ENCODE data around the gene MED19. TPM values are rescaled to one million over a fixed set of nuclear protein-coding genes. Genes with fewer than 3 reads are reported as not detected.
A peak's percentile ranks its signal among the peaks of the same experiment; 100 is the strongest.

Gene MED19
- total RNA-seq, 2 experiments from 2014 or later: 11.1 to 17.5 TPM

DNA sequence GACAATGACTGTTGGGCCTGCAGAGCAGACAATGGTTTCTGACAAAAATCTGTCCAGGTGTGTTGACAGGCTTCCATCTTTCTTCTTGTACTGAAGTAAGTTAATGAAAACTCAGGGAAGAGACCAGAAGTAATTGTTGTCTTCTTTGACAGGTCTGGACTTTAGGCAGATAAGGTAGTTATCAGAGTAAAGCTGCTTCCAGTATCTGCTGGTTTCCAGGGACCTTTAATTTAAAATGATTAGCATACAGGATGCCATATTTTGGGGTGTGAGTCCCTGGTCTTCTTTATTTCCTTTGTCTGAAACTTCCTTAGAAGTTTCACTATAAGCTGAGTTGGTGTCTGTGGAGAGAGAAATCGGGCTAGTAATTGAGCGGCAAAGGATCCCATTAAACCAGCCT, 1.8 kb upstream of the MED19 start:
- Histone ChIP-seq H3K36me3 (ENCODE audit: insufficient read depth, low read length) (peaks cover 41% of the 10 kb centered on the region), H3K9me3 (ENCODE audit: low read length) (no peaks in the 10 kb centered on the region), H3K4me1 (ENCODE audit: insufficient read depth, low read length, poor library complexity, severe bottlenecking) (peaks cover 28% of the 10 kb centered on the region), H3K9me2 (ENCODE audit: insufficient read depth, low read length) (no peaks in the 10 kb centered on the region), H3K4me2 (ENCODE audit: low read length) (peak overlapping the region; percentile 93), H4K20me1 (ENCODE audit: insufficient read depth, low read length) (peaks cover 3% of the 10 kb centered on the region; the same call in 1 of the 2 replicates), H2AFZ (ENCODE audit: low read length) (no peak overlapping the region), H3K4me3 (ENCODE audit: low read depth, low read length, poor library complexity, severe bottlenecking) (peak overlapping the region; percentile 89), H3K79me2 (ENCODE audit: insufficient read depth, low read depth, low read length) (peaks cover 59% of the 10 kb centered on the region), H3K27ac (ENCODE audit: low read depth, low read length, poor library complexity, severe bottlenecking) (peak overlapping the region; percentile 82)
- ChIA-PET CTCF (ENCODE audit: unreplicated experiment) (no interaction called here), POLR2A (interaction anchor here (0.8 to 2.0 kb wide), 8 partner anchors 10 to 30 kb away, joined by 3 to 8 read pairs (median 4); no protein-coding TSS in a partner anchor)
- no TSS peak for BruUV-seq (replicated peaks)
- TF ChIP-seq EZH2phosphoT487 (IDR thresholded peaks at IDR 0.05; ENCODE audit: borderline replicate concordance, low read depth, low read length): no peak
- TF ChIP-seq, protein P1, sequence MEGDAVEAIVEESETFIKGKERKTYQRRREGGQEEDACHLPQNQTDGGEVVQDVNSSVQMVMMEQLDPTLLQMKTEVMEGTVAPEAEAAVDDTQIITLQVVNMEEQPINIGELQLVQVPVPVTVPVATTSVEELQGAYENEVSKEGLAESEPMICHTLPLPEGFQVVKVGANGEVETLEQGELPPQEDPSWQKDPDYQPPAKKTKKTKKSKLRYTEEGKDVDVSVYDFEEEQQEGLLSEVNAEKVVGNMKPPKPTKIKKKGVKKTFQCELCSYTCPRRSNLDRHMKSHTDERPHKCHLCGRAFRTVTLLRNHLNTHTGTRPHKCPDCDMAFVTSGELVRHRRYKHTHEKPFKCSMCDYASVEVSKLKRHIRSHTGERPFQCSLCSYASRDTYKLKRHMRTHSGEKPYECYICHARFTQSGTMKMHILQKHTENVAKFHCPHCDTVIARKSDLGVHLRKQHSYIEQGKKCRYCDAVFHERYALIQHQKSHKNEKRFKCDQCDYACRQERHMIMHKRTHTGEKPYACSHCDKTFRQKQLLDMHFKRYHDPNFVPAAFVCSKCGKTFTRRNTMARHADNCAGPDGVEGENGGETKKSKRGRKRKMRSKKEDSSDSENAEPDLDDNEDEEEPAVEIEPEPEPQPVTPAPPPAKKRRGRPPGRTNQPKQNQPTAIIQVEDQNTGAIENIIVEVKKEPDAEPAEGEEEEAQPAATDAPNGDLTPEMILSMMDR (conservative IDR thresholded peaks at IDR 0.05; ENCODE audit: low read length): no peak
- intact Hi-C loops (cut with micrococcal nuclease; ENCODE audit: unreplicated experiment): no loop called here
- DNase-seq (ENCODE audit: low spot score): no peak

DNA sequence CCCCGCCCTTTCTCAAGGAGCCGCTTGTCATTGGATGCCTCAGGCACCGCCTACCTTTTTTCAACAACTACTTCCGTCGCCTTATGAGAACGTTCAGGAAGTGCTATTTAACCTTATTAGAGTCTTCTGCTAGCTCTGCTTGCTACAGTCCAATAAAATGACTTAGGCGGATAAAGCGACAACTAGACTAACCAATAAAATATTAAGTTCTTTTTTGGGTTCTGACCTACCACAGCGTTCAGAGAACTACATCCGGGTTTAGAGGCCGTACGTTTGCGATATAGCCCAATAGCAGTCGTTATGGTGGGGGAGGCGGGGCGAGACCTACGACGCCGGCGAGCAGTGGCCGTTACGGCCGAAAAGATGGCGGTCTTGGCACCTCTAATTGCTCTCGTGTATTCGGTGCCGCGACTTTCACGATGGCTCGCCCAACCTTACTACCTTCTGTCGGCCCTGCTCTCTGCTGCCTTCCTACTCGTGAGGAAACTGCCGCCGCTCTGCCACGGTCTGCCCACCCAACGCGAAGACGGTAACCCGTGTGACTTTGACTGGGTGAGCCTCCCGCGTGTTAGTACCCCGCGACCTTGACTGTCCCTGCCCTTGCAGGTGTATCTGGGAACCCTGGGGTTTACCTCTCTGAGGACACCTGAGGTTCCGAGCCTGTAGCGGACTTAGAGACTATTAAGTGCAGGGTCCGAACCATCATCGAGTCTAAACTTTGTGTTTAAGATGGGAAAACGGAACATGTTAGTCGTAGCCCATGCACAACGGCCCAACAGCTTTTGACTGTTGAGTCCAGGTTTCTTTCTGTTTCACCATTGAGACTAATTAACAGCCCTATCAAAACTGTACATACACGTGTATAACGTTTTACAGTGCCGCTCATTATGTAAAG, 488 bp upstream of the MED19 start, which contains the start of gene TMX2:
TMX2 (plus strand) TSS at position 338 of the 895 bp plus-strand sequence; CDS start at position 364, 26 bp downstream.
- Histone ChIP-seq H2AFZ (ENCODE audit: low read length) (peak within 1 kb of the TSS; percentile 80), H3K79me2 (ENCODE audit: insufficient read depth, low read depth, low read length) (peaks cover 46% of the 10 kb centered on the region), H3K27ac (ENCODE audit: low read depth, low read length, poor library complexity, severe bottlenecking) (peak within 1 kb of the TSS; percentile 82), H3K9me3 (ENCODE audit: low read length) (no peaks in the 10 kb centered on the region), H3K4me2 (ENCODE audit: low read length) (peak within 1 kb of the TSS; percentile 93), H3K4me3 (ENCODE audit: low read depth, low read length, poor library complexity, severe bottlenecking) (peak within 1 kb of the TSS; percentile 89), H4K20me1 (ENCODE audit: insufficient read depth, low read length) (peaks cover 3% of the 10 kb centered on the region; the same call in 1 of the 2 replicates), H3K9me2 (ENCODE audit: insufficient read depth, low read length) (no peaks in the 10 kb centered on the region), H3K4me1 (ENCODE audit: insufficient read depth, low read length, poor library complexity, severe bottlenecking) (peaks cover 28% of the 10 kb centered on the region), H3K36me3 (ENCODE audit: insufficient read depth, low read length) (peaks cover 37% of the 10 kb centered on the region)
- TSS peak; percentile 80 for BruUV-seq (replicated peaks)
- ChIA-PET POLR2A (interaction anchor here (0.6 kb wide), 1 partner anchor 29 kb away, joined by 4 read pairs; the partner anchor contains the start of gene SELENOH), CTCF (ENCODE audit: unreplicated experiment) (interaction anchor here (0.5 to 0.7 kb wide), 2 partner anchors 717 to 865 kb away, joined by 3 to 4 read pairs; no protein-coding TSS in a partner anchor)
- intact Hi-C loops (cut with micrococcal nuclease; ENCODE audit: unreplicated experiment): loop anchor here (1.0 kb wide), 3 partner anchors 29 to 182 kb away; partner anchors contain the start of genes SELENOH and TIMM10
- DNase-seq (ENCODE audit: low spot score): peak; percentile 98
- TF ChIP-seq, protein P1 (conservative IDR thresholded peaks at IDR 0.05; ENCODE audit: low read length): no peak
- TF ChIP-seq EZH2phosphoT487 (IDR thresholded peaks at IDR 0.05; ENCODE audit: borderline replicate concordance, low read depth, low read length): no peak

All from OCI-LY7 (cell line).